OCI-LY1 (cell line): ENCODE measurements around the gene PCSK4.

Source experiments
- CTCF ChIP-seq: fragments of 200-600 bp; sonication (generic), shearing (Covaris generic); IDR thresholded peaks from 2 replicates; pipeline ENCODE4 v1.5.1; 2017; ENCODE audit warnings: mild to moderate bottlenecking, antibody characterized with exemption, low read length, moderate library complexity, mixed read lengths
- EZH2 ChIP-seq: fragments of 200-600 bp; sonication (generic), shearing (Covaris generic); IDR thresholded peaks from 2 replicates; pipeline ENCODE4 v1.8.0; 2017; ENCODE audit warnings: borderline replicate concordance, mixed run types, mild to moderate bottlenecking, antibody characterized with exemption, low read length, moderate library complexity, mixed read lengths

GRCh38 chr19:1490311-1491113, at the start of gene PCSK4:
- TF ChIP-seq CTCF (no peak), EZH2 (no peak)
